Stimulated activated CD8-positive, alpha-beta memory T cell treated with anti-CD3 and anti-CD28 coated beads, Interleukin-12 subunit alpha, Interleukin-12 subunit beta, amount 100 ng/mL, for 4 hours (primary cell): ENCODE measurements around the gene TWF2.

Experiments
- DNase-seq: peaks from one replicate; pipeline ENCODE4 v3.0.0-alpha.2; 2020; ENCODE audit warnings: low read depth

The TWF2 gene

GRCh38 chr3:52181543-52181942, 57.4 kb downstream of the TWF2 start:
- DNase-seq, result no peak
